T47D (cell line): ENCODE results near the gene ANO4.

ENCODE experiments used
- DNase-seq, 2 experiments: peaks; one replicate each; pipeline versions ENCODE4 v3.0.0 to v3.0.0-alpha.2; 2011 to 2012; ENCODE audit warnings: low read depth in 1 of 2, low spot score in 1 of 2
- JUND ChIP-seq: IDR thresholded peaks from 2 replicates; pipeline ENCODE4 v1.6.1; 2012; ENCODE audit warnings: low read depth
- in situ Hi-C: cut with HindIII; loops from 2 replicates; pipeline ENCODE4 v1.10.0; 2016; ENCODE audit warnings: low sequenced_read_pairs, low pct_unique_long_range_greater_than_20kb

Gene ANO4

DNA sequence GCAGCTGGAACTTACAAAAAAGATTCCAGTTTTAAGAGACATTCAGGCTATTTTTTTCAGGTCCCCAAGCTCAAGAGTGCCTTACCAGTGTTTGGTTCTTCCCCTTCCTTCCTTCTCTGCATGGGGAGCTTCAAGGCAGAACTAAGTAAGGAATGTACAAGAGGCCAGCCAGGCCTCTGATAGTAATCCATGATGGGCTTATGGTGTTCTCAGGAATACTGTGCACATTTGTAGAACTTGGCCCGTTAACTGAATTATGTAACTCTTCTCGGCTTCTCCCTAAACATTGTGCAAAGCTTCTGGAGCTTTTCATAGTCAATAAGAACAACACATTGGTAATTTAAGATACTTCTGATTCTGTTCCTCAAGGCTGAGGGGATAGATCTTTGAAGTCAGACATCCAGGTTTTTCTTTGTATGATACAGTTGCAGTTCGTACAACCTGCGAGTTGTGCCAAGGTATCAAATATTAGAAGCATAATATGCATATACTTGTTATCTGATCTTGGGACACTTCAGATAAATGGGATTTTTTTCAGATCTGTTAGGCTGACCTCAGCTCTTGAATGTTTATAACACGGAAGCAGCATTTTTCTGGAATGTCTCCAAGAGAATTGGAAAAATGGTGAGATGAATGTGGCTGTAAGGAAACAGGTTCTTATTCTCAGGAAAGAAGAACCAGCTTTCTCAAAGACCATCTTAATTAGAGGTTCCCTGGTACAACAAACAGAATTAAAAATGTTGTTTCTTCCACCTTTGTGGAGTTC, 148.6 kb downstream of the ANO4 start:
- no peak for TF ChIP-seq JUND
- no peak for DNase-seq
- in situ Hi-C loops: no loop called here

DNA sequence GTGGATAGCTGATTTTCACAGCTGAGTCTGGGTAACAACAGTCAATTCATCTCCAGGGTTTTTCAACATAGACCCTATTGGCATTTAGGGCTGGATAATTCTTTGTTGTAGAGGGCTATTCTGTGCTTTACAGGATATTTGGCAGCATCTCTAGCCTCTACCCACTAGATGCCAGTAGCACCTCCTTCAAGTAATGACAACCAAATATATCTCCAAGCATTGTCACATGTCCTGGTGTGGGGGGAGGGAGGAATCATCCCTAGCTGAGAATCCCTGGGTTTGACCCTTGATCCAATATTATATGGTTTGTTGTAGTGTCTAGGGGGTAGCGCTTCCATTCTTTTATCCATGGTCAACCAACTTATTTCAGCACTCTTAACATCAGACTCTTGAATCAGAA, 157.2 kb downstream of the ANO4 start:
- TF ChIP-seq JUND: no peak
- in situ Hi-C loops: no loop called here
- no peak for DNase-seq

DNA sequence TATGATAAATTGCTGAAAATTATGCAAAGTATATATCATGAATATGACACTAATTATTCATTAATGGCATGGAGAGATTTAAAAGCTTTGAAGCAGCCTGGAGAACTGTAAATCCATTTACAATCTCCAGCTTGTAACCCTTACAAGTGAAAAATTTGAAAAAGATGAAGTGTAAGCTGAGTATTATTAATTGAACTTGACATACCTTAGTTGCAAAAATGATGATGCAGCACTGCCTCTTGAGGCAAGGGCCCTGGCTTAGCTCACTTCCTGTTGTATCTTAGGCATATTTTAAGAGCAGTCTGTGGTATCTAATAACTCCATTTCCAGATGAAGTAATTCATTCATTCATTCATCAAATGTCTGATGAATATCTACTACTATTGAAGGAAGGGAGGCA, 158.6 kb downstream of the ANO4 start:
- DNase-seq: no peak
- in situ Hi-C loops: no loop called here
- TF ChIP-seq JUND: no peak

DNA sequence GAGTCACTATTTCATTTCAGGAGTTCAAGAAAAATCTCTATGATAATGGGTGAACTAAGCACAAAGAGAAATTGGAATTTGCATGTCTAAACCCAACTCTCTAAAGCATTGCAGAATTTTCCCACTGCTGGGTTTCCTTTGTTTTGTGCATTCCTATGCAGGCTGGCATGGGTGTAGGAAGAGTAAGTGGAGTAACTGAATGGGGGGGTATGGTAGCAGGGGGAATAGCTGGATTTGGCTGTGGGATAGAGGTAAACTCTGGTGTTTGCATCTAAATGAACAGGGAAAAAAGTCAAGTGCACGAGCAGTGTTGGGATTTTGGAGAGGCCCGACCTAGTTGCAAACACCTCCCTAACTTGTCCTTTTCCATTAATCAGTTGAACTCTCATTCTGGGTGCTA, 159.1 kb downstream of the ANO4 start:
- DNase-seq: no peak
- TF ChIP-seq JUND: no peak
- in situ Hi-C loops: no loop called here

DNA sequence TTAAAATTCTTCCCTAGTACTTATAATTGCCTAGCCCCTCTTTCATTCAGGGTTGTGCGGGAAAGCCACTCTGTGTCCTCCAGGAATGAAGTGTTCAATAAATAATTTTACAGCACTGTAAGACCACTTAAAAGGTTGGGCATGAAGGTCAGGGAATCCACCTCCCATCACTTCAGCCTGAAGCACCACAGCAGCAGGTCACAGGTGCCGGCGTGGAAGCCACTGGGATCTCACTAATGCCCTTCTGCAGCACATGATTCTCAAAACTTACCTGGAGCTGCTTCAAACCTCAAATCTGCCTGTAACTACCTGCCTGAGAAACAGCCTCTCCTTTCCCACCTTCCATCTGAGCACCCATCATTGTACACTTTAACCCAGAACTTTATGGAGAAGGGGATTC, 159.5 kb downstream of the ANO4 start:
- TF ChIP-seq JUND: no peak
- in situ Hi-C loops: no loop called here
- DNase-seq: no peak

DNA sequence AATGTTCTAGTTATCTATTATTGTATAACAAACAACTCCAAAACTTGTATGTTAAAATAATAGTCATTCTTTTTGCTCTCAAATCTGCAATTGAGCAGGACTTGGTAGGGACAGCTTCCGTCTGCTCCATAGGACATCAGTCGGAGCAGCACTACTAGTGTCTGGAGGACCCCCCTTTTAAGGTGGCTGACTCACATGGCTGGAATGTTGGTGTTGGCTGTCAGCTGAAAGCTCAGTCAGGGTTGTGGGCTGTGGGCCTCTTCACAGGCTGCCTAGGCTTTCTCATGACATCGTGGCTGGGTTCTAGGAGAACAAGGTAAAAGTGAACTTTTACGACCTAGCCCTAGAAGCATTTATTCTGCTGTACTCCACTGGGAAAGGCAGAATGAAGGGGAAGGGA, 160.6 kb downstream of the ANO4 start:
- in situ Hi-C loops: no loop called here
- no peak for DNase-seq
- TF ChIP-seq JUND: no peak

DNA sequence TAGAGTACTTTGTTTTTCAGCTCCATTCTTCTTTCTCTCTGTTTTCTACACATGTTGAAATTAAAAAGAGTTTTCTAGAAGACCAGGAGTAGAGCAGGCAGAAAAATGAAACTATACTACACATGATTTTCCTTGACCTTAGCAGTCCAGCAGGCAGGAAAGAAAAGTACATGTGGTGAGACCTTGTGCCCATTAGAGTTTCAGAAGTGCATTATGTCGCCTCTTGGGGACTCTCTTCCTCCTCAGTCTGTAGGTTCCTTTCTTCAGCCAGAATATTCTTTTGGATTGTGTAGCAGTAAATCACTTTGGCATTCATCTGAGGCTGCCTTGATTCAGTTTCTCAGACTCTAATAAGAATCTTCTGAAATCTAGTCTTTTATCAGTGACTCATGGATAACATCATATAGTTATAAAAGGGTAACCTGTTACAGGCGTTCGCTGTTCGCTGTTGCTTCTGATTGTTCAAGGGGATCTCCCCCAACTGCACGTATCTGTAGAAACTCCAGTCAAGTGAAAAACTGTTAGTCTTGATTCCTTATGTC, 161.8 kb downstream of the ANO4 start:
- no peak for DNase-seq
- in situ Hi-C loops: no loop called here
- no peak for TF ChIP-seq JUND

DNA sequence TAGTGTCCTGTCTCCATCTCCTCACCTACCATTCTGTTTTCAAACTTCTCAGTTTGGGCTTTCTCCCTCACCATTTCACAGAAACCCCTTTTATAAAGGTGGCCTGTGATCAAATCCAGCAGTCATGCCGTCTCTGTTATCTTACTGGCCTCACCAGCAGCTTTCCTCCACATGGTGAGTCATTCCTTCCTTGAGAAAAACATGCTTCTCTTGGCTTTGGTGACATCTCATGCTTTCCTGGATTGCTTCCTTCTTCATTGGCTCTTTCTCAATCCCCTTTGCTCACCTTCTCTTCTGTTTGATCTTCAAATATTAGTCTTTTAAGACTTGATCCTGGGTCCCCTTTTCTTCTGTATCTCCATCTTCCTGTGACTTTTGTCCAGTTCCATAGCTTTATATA, 164.9 kb downstream of the ANO4 start:
- DNase-seq: no peak
- in situ Hi-C loops: no loop called here
- TF ChIP-seq JUND: no peak

DNA sequence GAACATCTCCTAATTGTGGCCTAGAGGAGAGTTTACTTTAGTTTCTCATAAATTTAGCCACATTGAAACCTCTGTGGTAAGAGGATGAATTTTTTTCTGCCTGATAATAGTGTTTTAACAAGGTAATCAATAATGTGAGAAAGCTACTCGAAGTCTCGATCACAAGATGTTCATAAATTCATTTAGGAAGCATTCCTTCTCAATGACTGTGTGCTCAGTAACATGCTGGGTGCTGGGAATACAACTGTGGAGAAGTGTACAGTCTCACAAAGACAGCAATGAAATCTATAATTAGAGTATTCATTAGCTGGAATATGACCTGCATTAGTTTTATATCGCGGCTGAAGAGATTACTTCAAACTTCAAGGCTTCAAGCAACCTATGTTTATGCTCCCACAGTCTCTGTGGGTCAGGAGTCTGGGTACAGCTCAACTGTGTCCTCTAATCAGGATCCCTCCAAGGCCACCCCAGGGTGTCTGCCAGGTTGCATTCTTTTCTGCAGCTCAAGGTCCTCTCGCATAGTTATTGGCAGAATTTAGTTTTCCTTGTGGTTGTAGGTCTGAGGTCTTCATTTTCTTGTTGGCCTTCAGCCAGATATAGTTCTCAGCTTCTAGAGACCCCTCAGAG, 167.6 kb downstream of the ANO4 start:
- in situ Hi-C loops: no loop called here
- no peak for DNase-seq
- no peak for TF ChIP-seq JUND

DNA sequence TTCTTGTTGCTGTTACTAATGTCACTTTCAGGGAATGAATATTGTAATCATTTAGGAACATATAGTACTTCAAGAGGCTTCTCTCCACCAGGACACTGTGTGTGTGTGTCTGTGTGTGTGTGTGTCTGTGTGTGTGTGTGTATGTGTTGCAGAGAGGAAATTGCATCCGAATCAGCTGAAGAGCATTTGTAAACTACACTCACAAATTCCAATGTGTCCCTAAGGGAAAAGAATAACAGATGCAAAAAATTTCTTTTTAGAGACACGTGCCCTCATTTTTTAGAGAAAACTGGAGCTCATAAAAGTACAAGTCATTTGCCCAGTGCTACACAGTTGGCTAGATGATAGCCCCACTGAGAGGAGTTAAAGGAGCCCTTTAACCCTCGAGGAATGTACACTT, 168.8 kb downstream of the ANO4 start:
- DNase-seq: no peak
- TF ChIP-seq JUND: no peak
- in situ Hi-C loops: no loop called here

DNA sequence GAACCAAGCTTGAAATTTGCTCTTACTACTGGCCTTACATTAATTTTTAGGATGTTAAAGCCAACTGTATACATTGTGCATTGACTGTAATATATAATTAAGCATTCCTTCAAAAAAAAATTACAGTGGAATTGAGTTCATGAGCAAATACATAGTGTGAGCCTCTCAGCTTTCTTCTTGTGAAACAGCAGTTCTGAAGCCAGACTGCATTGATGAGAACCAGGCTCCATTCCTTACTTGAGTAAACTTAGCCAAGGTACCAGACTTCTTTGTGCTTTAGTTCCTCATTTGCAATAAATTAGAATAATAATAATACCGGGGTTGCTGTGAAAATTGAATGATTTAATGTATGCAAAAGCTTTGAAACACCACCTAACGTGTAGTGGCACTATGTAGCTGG, 169.5 kb downstream of the ANO4 start:
- TF ChIP-seq JUND: no peak
- in situ Hi-C loops: no loop called here
- no peak for DNase-seq

DNA sequence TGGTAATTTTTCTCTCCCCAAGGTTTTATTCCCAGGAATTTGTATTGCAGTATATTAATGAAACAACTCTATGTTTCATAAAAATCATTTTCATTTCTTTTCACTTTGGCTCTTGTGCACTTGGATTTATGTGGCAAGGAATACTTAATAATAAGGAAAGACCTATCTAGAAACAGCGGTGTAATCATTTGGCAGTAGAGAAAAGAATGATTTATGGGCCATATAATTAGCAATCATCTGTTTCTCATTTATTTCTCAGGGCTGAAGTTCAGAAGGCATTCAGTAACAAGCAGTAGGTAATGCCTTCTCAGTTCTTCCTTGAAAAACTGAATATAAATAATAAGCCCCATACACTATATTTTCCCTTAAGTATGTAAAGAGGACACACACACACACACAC, 172.6 kb downstream of the ANO4 start:
- in situ Hi-C loops: no loop called here
- no peak for TF ChIP-seq JUND

DNA sequence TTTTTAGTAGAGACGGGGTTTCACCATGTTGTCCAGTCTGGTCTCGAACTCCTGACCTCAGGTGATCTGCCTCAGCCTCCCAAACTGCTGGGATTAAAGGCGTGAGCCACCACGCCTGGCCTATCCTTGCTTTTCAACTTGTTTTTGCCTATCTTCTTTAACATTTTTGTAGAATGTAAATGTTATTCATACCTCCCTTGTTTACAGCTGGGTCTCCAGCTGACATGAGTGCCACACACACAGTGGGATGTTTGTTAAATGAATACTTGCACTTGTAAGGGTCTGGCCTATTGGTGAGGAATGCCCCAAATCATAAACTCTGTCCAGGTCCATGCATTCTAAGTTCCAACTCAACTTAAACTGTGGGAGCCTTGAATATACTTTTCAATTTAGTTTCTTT, 176.3 kb downstream of the ANO4 start:
- in situ Hi-C loops: no loop called here
- no peak for TF ChIP-seq JUND
- DNase-seq: no peak

More for the DNA sequence above, 172.6 kb downstream of the ANO4 start:
- DNase-seq: no peak

DNA sequence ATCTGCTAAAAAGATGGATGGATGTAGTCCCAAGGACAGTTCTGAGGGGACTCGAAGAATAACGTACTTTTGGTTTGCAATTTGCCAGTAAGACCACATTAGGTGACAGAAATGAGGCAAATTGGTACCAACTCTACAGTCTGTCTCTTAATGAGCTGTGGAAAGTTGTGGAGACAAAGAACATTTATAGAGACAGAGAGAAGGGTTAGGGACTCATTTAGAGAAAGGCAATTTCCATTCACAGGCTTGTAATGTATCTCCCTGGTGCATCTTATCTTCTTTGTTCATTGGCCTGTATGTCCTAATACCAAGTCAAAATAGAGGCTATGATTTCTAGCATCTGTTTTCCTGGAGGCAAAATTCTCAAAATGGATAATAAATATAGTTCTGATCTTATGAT, 177.5 kb downstream of the ANO4 start:
- in situ Hi-C loops: no loop called here
- DNase-seq: no peak
- no peak for TF ChIP-seq JUND
